HL-60 (cell line): ENCODE data around the gene TTC33.

Experiments
- TF ChIP-seq, protein P1 (sequence below): IDR thresholded peaks from one replicate; pipeline ENCODE4 v1.5.1; 2011; ENCODE audit warnings: low read length, control low read depth, inconsistent platforms; ENCODE audit not compliant: insufficient read depth
- TF ChIP-seq, protein P2 (sequence below): IDR thresholded peaks from 2 replicates; pipeline ENCODE4 v1.6.1; 2012; ENCODE audit warnings: low read depth; ENCODE audit not compliant: insufficient replicate concordance

DNA sequence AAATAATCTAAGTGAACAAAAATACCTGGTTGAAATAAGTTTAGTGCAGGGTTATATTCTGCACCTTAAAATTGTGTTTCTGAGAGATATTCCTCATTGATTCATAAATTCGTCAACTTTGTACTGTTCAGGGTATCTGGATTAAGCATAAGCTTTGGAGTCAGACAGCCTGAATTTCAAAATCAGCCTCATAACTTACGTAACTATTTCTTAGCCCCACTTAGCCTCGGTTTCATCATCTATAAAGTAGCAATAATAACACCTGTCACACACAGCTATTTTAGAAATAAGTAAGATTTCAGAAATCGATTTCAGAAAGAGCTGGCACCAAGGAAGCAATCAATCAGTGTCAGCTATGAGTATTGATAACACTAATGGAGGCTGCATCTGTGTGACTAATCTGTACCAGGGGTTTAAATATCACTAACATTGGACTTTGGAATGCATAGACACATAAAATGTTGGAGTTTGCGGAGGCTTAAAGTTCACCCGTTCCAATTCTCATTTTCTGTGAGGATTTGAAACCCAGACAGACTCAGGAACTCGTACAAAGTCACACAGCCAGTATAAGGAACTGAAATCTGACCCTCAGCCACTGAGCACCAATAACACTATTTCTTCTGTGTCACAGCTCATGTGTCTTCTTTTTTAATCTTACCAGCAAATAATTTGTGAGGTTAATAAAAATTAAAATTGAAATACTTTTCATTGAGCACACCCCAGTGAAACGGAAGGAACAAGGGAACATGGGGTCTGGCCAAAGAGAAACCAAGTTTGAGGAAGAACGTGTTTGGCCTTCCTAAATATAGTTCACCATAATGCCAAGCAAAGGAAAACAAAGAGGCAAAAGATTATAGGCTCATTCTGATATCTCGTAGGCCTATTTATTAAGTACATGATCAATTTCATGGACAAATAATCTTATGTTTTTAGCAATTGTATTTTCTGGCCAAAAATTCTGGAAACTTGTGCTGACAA lies 270.5 kb downstream of the TTC33 start:
- TF ChIP-seq, protein P1, sequence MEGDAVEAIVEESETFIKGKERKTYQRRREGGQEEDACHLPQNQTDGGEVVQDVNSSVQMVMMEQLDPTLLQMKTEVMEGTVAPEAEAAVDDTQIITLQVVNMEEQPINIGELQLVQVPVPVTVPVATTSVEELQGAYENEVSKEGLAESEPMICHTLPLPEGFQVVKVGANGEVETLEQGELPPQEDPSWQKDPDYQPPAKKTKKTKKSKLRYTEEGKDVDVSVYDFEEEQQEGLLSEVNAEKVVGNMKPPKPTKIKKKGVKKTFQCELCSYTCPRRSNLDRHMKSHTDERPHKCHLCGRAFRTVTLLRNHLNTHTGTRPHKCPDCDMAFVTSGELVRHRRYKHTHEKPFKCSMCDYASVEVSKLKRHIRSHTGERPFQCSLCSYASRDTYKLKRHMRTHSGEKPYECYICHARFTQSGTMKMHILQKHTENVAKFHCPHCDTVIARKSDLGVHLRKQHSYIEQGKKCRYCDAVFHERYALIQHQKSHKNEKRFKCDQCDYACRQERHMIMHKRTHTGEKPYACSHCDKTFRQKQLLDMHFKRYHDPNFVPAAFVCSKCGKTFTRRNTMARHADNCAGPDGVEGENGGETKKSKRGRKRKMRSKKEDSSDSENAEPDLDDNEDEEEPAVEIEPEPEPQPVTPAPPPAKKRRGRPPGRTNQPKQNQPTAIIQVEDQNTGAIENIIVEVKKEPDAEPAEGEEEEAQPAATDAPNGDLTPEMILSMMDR: no peak
- TF ChIP-seq, protein P2, sequence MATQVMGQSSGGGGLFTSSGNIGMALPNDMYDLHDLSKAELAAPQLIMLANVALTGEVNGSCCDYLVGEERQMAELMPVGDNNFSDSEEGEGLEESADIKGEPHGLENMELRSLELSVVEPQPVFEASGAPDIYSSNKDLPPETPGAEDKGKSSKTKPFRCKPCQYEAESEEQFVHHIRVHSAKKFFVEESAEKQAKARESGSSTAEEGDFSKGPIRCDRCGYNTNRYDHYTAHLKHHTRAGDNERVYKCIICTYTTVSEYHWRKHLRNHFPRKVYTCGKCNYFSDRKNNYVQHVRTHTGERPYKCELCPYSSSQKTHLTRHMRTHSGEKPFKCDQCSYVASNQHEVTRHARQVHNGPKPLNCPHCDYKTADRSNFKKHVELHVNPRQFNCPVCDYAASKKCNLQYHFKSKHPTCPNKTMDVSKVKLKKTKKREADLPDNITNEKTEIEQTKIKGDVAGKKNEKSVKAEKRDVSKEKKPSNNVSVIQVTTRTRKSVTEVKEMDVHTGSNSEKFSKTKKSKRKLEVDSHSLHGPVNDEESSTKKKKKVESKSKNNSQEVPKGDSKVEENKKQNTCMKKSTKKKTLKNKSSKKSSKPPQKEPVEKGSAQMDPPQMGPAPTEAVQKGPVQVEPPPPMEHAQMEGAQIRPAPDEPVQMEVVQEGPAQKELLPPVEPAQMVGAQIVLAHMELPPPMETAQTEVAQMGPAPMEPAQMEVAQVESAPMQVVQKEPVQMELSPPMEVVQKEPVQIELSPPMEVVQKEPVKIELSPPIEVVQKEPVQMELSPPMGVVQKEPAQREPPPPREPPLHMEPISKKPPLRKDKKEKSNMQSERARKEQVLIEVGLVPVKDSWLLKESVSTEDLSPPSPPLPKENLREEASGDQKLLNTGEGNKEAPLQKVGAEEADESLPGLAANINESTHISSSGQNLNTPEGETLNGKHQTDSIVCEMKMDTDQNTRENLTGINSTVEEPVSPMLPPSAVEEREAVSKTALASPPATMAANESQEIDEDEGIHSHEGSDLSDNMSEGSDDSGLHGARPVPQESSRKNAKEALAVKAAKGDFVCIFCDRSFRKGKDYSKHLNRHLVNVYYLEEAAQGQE: no peak
